Adipocyte (in vitro differentiated cells): ENCODE measurements around the gene HAX1.
"Not testable (repeated sequence)": the region's sequence is repeated elsewhere in the genome, so short reads cannot be mapped to it uniquely, and the experiment has no call there.

Source experiments
- DNase-seq: peaks from one replicate; pipeline ENCODE4 v3.0.0-alpha.2; 2015; ENCODE audit warnings: low read depth
- H3K27me3 ChIP-seq: replicated peaks from 2 replicates; pipeline ENCODE4 v1.7.0; 2013; ENCODE audit warnings: mild to moderate bottlenecking, low read length, moderate library complexity; ENCODE audit not compliant: control insufficient read depth, insufficient read depth
- H3K36me3 ChIP-seq: 2 replicates; pipeline ENCODE4 v1.7.0; 2013; ENCODE audit warnings: low read length, mild to moderate bottlenecking, moderate library complexity; ENCODE audit not compliant: control insufficient read depth, insufficient read depth, severe bottlenecking
- H3K4me1 ChIP-seq: 2 replicates; pipeline ENCODE4 v1.7.0; 2013; ENCODE audit warnings: mild to moderate bottlenecking, low read length, moderate library complexity; ENCODE audit not compliant: control insufficient read depth, insufficient read depth
- H3K4me3 ChIP-seq: 2 replicates; pipeline ENCODE4 v1.7.0; 2013; ENCODE audit warnings: mild to moderate bottlenecking, low read length, moderate library complexity
- H3K9ac ChIP-seq: 2 replicates; pipeline ENCODE4 v1.7.0; 2013; ENCODE audit warnings: mild to moderate bottlenecking, low read length, moderate library complexity
- H3K9me3 ChIP-seq: 2 replicates; pipeline ENCODE4 v1.7.0; 2013; ENCODE audit warnings: mild to moderate bottlenecking, low read length, moderate library complexity; ENCODE audit not compliant: control insufficient read depth

The HAX1 gene

GRCh38 chr1:154314226-154314625 lies 41.8 kb downstream of the HAX1 start:
- H3K4me1 ChIP-seq, H3K9ac ChIP-seq, H3K27me3 ChIP-seq, H3K4me3 ChIP-seq, H3K36me3 ChIP-seq, DNase-seq: not testable (repeated sequence)
- peaks cover 13% of the 10 kb centered on the region for H3K9me3 ChIP-seq

GRCh38 chr1:154316704-154317103 lies 44.3 kb downstream of the HAX1 start:
- no peaks in the 10 kb centered on the region for H3K36me3 ChIP-seq
- peaks cover 3% of the 10 kb centered on the region for H3K27me3 ChIP-seq
- no peaks in the 10 kb centered on the region for H3K4me1 ChIP-seq
- H3K9me3 ChIP-seq: peaks cover 13% of the 10 kb centered on the region
- no peak overlapping the region for H3K9ac ChIP-seq
- H3K4me3 ChIP-seq: no peak overlapping the region
- no peak for DNase-seq

GRCh38 chr1:154318386-154318785 lies 46.0 kb downstream of the HAX1 start:
- peaks cover 13% of the 10 kb centered on the region for H3K9me3 ChIP-seq
- H3K9ac ChIP-seq: no peak overlapping the region
- no peaks in the 10 kb centered on the region for H3K4me1 ChIP-seq
- no peak overlapping the region for H3K4me3 ChIP-seq
- no peak for DNase-seq
- no peaks in the 10 kb centered on the region for H3K36me3 ChIP-seq
- H3K27me3 ChIP-seq: peaks cover 7% of the 10 kb centered on the region

- DNase-seq: no peak
- Histone ChIP-seq H3K27me3 (peaks cover 9% of the 10 kb centered on the region), H3K9me3 (peaks cover 13% of the 10 kb centered on the region), H3K4me1 (no peaks in the 10 kb centered on the region), H3K36me3 (no peaks in the 10 kb centered on the region), H3K9ac (no peak within 1 kb of the TSS), H3K4me3 (no peak within 1 kb of the TSS)
Observed at GRCh38 chr1:154320882-154321608, 48.6 kb downstream of the HAX1 start, which contains the start of gene AQP10. Gene AQP10 (plus strand): TSS chr1:154321093. CDS start chr1:154321156, 63 bp downstream.

- H3K36me3 ChIP-seq, DNase-seq, H3K4me1 ChIP-seq, H3K9ac ChIP-seq, H3K9me3 ChIP-seq, H3K27me3 ChIP-seq, H3K4me3 ChIP-seq: not testable (repeated sequence)
Observed at GRCh38 chr1:154321609-154321934, 49.1 kb downstream of the HAX1 start.

- Histone ChIP-seq H3K4me3 (no peak overlapping the region), H3K36me3 (no peaks in the 10 kb centered on the region), H3K9me3 (no peaks in the 10 kb centered on the region), H3K4me1 (peaks cover 21% of the 10 kb centered on the region), H3K27me3 (peaks cover 9% of the 10 kb centered on the region), H3K9ac (no peak overlapping the region)
- no peak for DNase-seq
Observed at GRCh38 chr1:154323493-154323892, 51.1 kb downstream of the HAX1 start.

GRCh38 chr1:154324241-154324640 lies 51.8 kb downstream of the HAX1 start:
- DNase-seq: no peak
- H3K27me3 ChIP-seq: peaks cover 9% of the 10 kb centered on the region
- H3K4me3 ChIP-seq: no peak overlapping the region
- no peak overlapping the region for H3K9ac ChIP-seq
- H3K36me3 ChIP-seq: no peaks in the 10 kb centered on the region
- no peaks in the 10 kb centered on the region for H3K9me3 ChIP-seq
- peaks cover 25% of the 10 kb centered on the region for H3K4me1 ChIP-seq

- Histone ChIP-seq H3K9ac (peak within 1 kb of the TSS; percentile 100), H3K4me1 (peaks cover 25% of the 10 kb centered on the region), H3K4me3 (peak within 1 kb of the TSS; percentile 96), H3K36me3 (no peaks in the 10 kb centered on the region), H3K27me3 (peaks cover 9% of the 10 kb centered on the region), H3K9me3 (no peaks in the 10 kb centered on the region)
- DNase-seq: peak; percentile 93
Observed at GRCh38 chr1:154324669-154325582, 52.5 kb downstream of the HAX1 start, which contains the start of gene ATP8B2. Gene ATP8B2 (plus strand): TSS chr1:154325525. CDS start chr1:154328142, 2,617 bp downstream.
